HCT116 (cell line): ENCODE data around the gene SORCS2. TPM values are rescaled to one million over a fixed set of nuclear protein-coding genes. Genes with fewer than 3 reads are reported as not detected.

ENCODE experiments used
- ATAC-seq: fragments of 200-7000 bp; cut with Tn5 transposase; 2 replicates; pipeline ENCODE4 v1.9.1; 2020; ENCODE audit warnings: mild to moderate bottlenecking, moderate library complexity
- BruUV-seq: library from RNA; stranded (reverse); fragments of 400-500 nt; replicated peaks from 2 replicates; lab custom pipeline; 2021; lab: Mats Ljungman, UMichigan
- CTCF ChIA-PET: fragments of 300-600 bp; sonication (Branson Sonifier 250); formaldehyde crosslinking; loops from one replicate; lab custom pipeline; 2021; ENCODE audit warnings: antibody characterized with exemption; lab: Charles Lee
- POLR2A ChIA-PET: fragments of 300-600, 350-600 bp; sonication (Branson Sonifier 250); formaldehyde crosslinking; loops from one replicate; lab custom pipeline; 2021; ENCODE audit warnings: antibody characterized with exemption; lab: Charles Lee
- RAD21 ChIA-PET, 2 experiments: fragments of 300-600 bp; sonication (Branson Sonifier 250); formaldehyde crosslinking; loops; one replicate each; lab custom pipeline; 2023; ENCODE audit warnings: low total read pairs in 2 of 2; ENCODE audit not compliant: uncharacterized antibody in 2 of 2, unreplicated experiment in 2 of 2, low non-redundant PET in 1 of 2; lab: Charles Lee
- DNase-seq: peaks from one replicate; pipeline ENCODE4 v3.0.0-alpha.2; 2010; ENCODE audit warnings: low read depth, low spot score
- H2AFZ ChIP-seq: fragments of 200-600 bp; shearing (Covaris generic), sonication (generic); 2 replicates; pipeline ENCODE4 v1.6.1; 2017; ENCODE audit warnings: low read depth, mixed run types, mixed read lengths, antibody characterized with exemption, low read length; ENCODE audit not compliant: poor library complexity, severe bottlenecking
- H3K27ac ChIP-seq: 2 replicates; pipeline ENCODE4 v1.5.1; 2012; ENCODE audit warnings: low read depth, low read length
- H3K27me3 ChIP-seq: fragments of 200-600 bp; sonication (generic); 2 replicates; pipeline ENCODE4 v1.6.1; 2016; ENCODE audit warnings: mixed run types, low read length, mixed read lengths; ENCODE audit not compliant: insufficient read depth
- H3K36me3 ChIP-seq, 2 experiments: fragments of 200-500 bp in 1 of 2; fragments of 200-600 bp in 1 of 2; sonication (Bioruptor generic) in 1 of 2; sonication (generic) in 1 of 2; 2 replicates each; pipeline versions ENCODE4 v1.5.1 to v1.6.1; 2014 to 2016; ENCODE audit warnings: low read length in 2 of 2, inconsistent platforms in 1 of 2, mixed read lengths in 1 of 2, mixed run types in 1 of 2; ENCODE audit not compliant: insufficient read depth in 2 of 2, control insufficient read depth in 1 of 2
- H3K4me1 ChIP-seq, 2 experiments: fragments of 200-600 bp in 1 of 2; sonication (generic) in 1 of 2; 2 replicates each; pipeline versions ENCODE4 v1.5.1 to v1.6.1; 2012 to 2017; ENCODE audit warnings: low read length in 2 of 2, inconsistent platforms in 1 of 2, mild to moderate bottlenecking in 1 of 2, mixed read lengths in 1 of 2, mixed run types in 1 of 2, moderate library complexity in 1 of 2; ENCODE audit not compliant: insufficient read depth in 2 of 2, control insufficient read depth in 1 of 2
- H3K4me2 ChIP-seq: fragments of 200-600 bp; sonication (generic); 2 replicates; pipeline ENCODE4 v1.6.1; 2017; ENCODE audit warnings: mixed run types, low read length, mixed read lengths
- H3K4me3 ChIP-seq, 2 experiments: fragments of 200-600 bp in 1 of 2; sonication (generic) in 1 of 2; replicated peaks in 1 of 2; 2 replicates each; pipeline ENCODE4 v1.5.1; 2011 to 2016; ENCODE audit warnings: low read length in 2 of 2, control low read depth in 1 of 2, low read depth in 1 of 2, mild to moderate bottlenecking in 1 of 2, mixed read lengths in 1 of 2, mixed run types in 1 of 2
- H3K79me2 ChIP-seq: fragments of 200-600 bp; sonication (generic); 2 replicates; pipeline ENCODE4 v1.6.1; 2017; ENCODE audit warnings: mild to moderate bottlenecking, mixed run types, low read length, moderate library complexity, mixed read lengths; ENCODE audit not compliant: insufficient read depth
- H3K9ac ChIP-seq: fragments of 200-600 bp; sonication (generic); 2 replicates; pipeline ENCODE4 v1.6.1; 2016; ENCODE audit warnings: low read length, mixed read lengths
- H3K9me2 ChIP-seq: fragments of 200-600 bp; sonication (generic), shearing (Covaris generic); 2 replicates; pipeline ENCODE4 v1.6.1; 2017; ENCODE audit warnings: mixed run types, mild to moderate bottlenecking, moderate library complexity; ENCODE audit not compliant: insufficient read depth
- H3K9me3 ChIP-seq, 2 experiments: fragments of 200-500 bp in 1 of 2; fragments of 200-600 bp in 1 of 2; sonication (Bioruptor generic) in 1 of 2; sonication (generic) in 1 of 2; 2 replicates each; pipeline ENCODE4 v1.6.1; 2014 to 2017; ENCODE audit warnings: low read length in 2 of 2, mixed read lengths in 2 of 2, inconsistent platforms in 1 of 2, low read depth in 1 of 2, mild to moderate bottlenecking in 1 of 2, mixed run types in 1 of 2, moderate library complexity in 1 of 2; ENCODE audit not compliant: control insufficient read depth in 1 of 2, insufficient read depth in 1 of 2
- H4K20me1 ChIP-seq: fragments of 200-600 bp; sonication (generic), shearing (Covaris generic); 2 replicates; pipeline ENCODE4 v1.6.1; 2017; ENCODE audit warnings: mixed run types, mild to moderate bottlenecking, moderate library complexity; ENCODE audit not compliant: insufficient read depth
- ATF3 ChIP-seq: IDR thresholded peaks from 2 replicates; pipeline ENCODE4 v1.6.1; 2012
- CBX3 ChIP-seq: IDR thresholded peaks from 2 replicates; pipeline ENCODE4 v1.6.1; 2012; ENCODE audit warnings: low read depth
- CTCF ChIP-seq, 3 experiments: fragments of 200-600 bp in 1 of 3; sonication (generic) in 1 of 3; IDR thresholded peaks in 2 of 3; conservative IDR thresholded peaks in 1 of 3; 2 replicates each; pipeline ENCODE4 v1.5.1; 2012 to 2017; ENCODE audit warnings: low read depth in 2 of 3, low read length in 2 of 3, antibody characterized with exemption in 1 of 3, borderline replicate concordance in 1 of 3, control low read depth in 1 of 3, mild to moderate bottlenecking in 1 of 3, mixed read lengths in 1 of 3, mixed run types in 1 of 3, moderate library complexity in 1 of 3; ENCODE audit not compliant: insufficient read depth in 1 of 3
- EGR1 ChIP-seq: IDR thresholded peaks from 2 replicates; pipeline ENCODE4 v1.6.1; 2012; ENCODE audit warnings: low read depth
- ELF1 ChIP-seq: IDR thresholded peaks from 2 replicates; pipeline ENCODE4 v1.6.1; 2012; ENCODE audit warnings: low read depth, borderline replicate concordance
- EZH2 ChIP-seq: fragments of 200-600 bp; sonication (generic); IDR thresholded peaks from 2 replicates; pipeline ENCODE4 v1.6.1; 2017; ENCODE audit warnings: antibody characterized with exemption, mixed run types
- FOSL1 ChIP-seq: IDR thresholded peaks from 2 replicates; pipeline ENCODE4 v1.6.1; 2012; ENCODE audit warnings: low read depth
- JUND ChIP-seq: IDR thresholded peaks from 2 replicates; pipeline ENCODE4 v1.6.1; 2012
- MAX ChIP-seq: IDR thresholded peaks from 2 replicates; pipeline ENCODE4 v1.6.1; 2012
- RAD21 ChIP-seq: IDR thresholded peaks from 2 replicates; pipeline ENCODE4 v1.6.1; 2012; ENCODE audit warnings: low read depth, mild to moderate bottlenecking
- SIN3A ChIP-seq: IDR thresholded peaks from 2 replicates; pipeline ENCODE4 v1.6.1; 2012; ENCODE audit warnings: low read depth
- SP1 ChIP-seq: IDR thresholded peaks from 2 replicates; pipeline ENCODE4 v1.6.1; 2012; ENCODE audit warnings: low read depth
- SRF ChIP-seq: IDR thresholded peaks from 2 replicates; pipeline ENCODE4 v1.6.1; 2012; ENCODE audit warnings: low read depth
- TCF7L2 ChIP-seq: IDR thresholded peaks from 2 replicates; pipeline ENCODE4 v1.7.0; 2011; ENCODE audit warnings: borderline replicate concordance, inconsistent platforms; ENCODE audit not compliant: insufficient read depth, insufficient read length; ENCODE audit errors: extremely low read depth
- ZBTB33 ChIP-seq: IDR thresholded peaks from 2 replicates; pipeline ENCODE4 v1.6.1; 2011; ENCODE audit warnings: mild to moderate bottlenecking, low read length, moderate library complexity; ENCODE audit not compliant: insufficient replicate concordance; ENCODE audit errors: extremely low read depth
- ZFX ChIP-seq: fragments of 450-650 bp; IDR thresholded peaks from 2 replicates; pipeline ENCODE4 v1.6.1; 2017
- intact Hi-C: fragments of 100-400 bp; cut with micrococcal nuclease; formaldehyde crosslinking; loops from 2 replicates; pipeline ENCODE4 v1.10.0; 2022
- total RNA-seq: library from RNA; stranded (reverse); gene quantifications from one replicate; pipeline ENCODE4 v1.2.1, GENCODE V29; 2021; ENCODE audit not compliant: unreplicated experiment

SORCS2 gene
- total RNA-seq, 1 experiment from 2014 or later: 0.37 TPM

GRCh38 chr4:7459471-7459870 is 267.1 kb downstream of the SORCS2 start:
- Histone ChIP-seq H4K20me1 (no peaks in the 10 kb centered on the region), H3K79me2 (no peaks in the 10 kb centered on the region), H3K27ac (no peak overlapping the region), H2AFZ (no peak overlapping the region), H3K4me1 (peaks cover 0 to 6% of the 10 kb centered on the region in 2 experiments; a peak in 1 of 4 replicates), H3K9me2 (no peaks in the 10 kb centered on the region), H3K4me2 (no peak overlapping the region), H3K9ac (no peak overlapping the region), H3K4me3 (no peak overlapping the region), H3K27me3 (no peaks in the 10 kb centered on the region), H3K36me3 (no peaks in the 10 kb centered on the region), H3K9me3 (no peaks in the 10 kb centered on the region)
- RAD21 ChIA-PET: no interaction called here
- no peak for TF ChIP-seq EZH2
- no peak for TF ChIP-seq ZBTB33
- no peak for TF ChIP-seq SIN3A
- TF ChIP-seq SRF: no peak
- TF ChIP-seq RAD21: no peak
- no peak for TF ChIP-seq EGR1
- TF ChIP-seq SP1: no peak
- TF ChIP-seq MAX: no peak
- no peak for TF ChIP-seq ELF1
- no peak for TF ChIP-seq JUND
- no peak for TF ChIP-seq ZFX
- BruUV-seq: no TSS peak
- CTCF ChIA-PET: no interaction called here
- intact Hi-C loops: no loop called here
- ATAC-seq: no peak
- POLR2A ChIA-PET: no interaction called here
- no peak for DNase-seq

DNA sequence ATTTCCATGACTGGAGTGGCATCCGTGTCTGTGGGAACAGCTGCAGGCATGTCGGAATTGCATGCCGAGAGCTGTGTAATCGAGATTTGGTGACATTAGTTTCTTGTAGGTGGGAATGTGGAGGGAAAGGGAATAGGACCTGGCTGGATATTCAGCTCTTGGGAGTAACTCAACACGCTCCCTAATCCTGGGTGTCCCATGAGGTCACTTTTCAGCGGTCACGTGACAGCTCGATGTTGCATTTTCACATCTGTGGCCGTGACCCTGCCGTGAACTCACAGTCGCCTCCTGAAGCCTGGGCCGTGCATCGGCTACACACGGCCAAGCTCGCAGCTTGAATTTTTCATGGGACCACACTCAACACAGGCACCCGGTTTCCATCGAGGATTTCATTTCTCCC is 268.2 kb downstream of the SORCS2 start:
- intact Hi-C loops: no loop called here
- no peak for TF ChIP-seq TCF7L2
- no peak for TF ChIP-seq SRF
- no peak for TF ChIP-seq SP1
- no peak for TF ChIP-seq FOSL1
- no peak for TF ChIP-seq EGR1
- no peak for TF ChIP-seq CTCF (IDR thresholded peaks at IDR 0.05 in 2 of 3, conservative IDR thresholded peaks at IDR 0.05 in 1 of 3; ENCODE audit: borderline replicate concordance in 1 of 3, insufficient read depth in 1 of 3, low read depth in 2 of 3, low read length in 2 of 3)
- no peak for TF ChIP-seq ATF3
- no peak for TF ChIP-seq CBX3

More for the DNA sequence above, 268.2 kb downstream of the SORCS2 start:
- Histone ChIP-seq H3K4me3 (no peak overlapping the region), H3K27ac (no peak overlapping the region), H4K20me1 (no peaks in the 10 kb centered on the region), H3K9ac (no peak overlapping the region), H3K27me3 (no peaks in the 10 kb centered on the region), H3K79me2 (no peaks in the 10 kb centered on the region), H3K9me3 (no peaks in the 10 kb centered on the region), H3K4me1 (peaks cover 0 to 6% of the 10 kb centered on the region in 2 experiments; a peak in 1 of 4 replicates), H3K9me2 (no peaks in the 10 kb centered on the region), H2AFZ (no peak overlapping the region), H3K36me3 (no peaks in the 10 kb centered on the region), H3K4me2 (no peak overlapping the region)
- BruUV-seq: no TSS peak
- POLR2A ChIA-PET: no interaction called here
- RAD21 ChIA-PET: no interaction called here
- CTCF ChIA-PET: no interaction called here
- ATAC-seq: no peak
- no peak for DNase-seq
